Measurements from ENCODE around the gene RAB7A. TPM values are rescaled to one million over a fixed set of nuclear protein-coding genes. Genes with fewer than 3 reads are reported as not detected.

The RAB7A gene
- total RNA-seq, 4 donors from 2014 or later = 120 to 154 (median 133) TPM

DNA sequence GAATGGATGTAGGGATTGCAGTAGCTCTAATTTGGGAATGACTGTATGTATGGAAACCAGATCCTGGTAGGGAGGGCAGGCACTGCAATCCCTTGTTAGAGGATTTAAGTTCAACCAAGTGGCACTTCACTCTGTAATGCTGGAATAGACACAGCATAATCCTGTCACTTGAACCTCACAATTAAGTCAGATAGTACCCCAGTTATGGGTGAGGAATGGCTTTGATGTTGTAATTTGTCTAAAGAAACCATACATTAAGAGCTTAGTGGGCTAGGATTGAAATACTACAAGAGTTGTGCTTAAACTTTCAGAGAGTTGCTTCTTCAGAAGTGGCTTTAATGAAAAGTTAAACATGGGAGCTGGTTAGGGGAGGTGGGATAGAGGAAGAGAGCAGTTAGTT lies 9.3 kb downstream of the RAB7A start:
- Histone ChIP-seq H3K27me3 (no peaks in the 10 kb centered on the region), H3K9me3 (no peaks in the 10 kb centered on the region), H3K27ac (no peak overlapping the region), H3K4me3 (no peak overlapping the region), H3K36me3 (peaks cover 6% of the 10 kb centered on the region), H3K4me1 (peaks cover 57% of the 10 kb centered on the region)
- no peak for TF ChIP-seq POLR2A (IDR thresholded peaks at IDR 0.05)
- TF ChIP-seq POLR2AphosphoS5 (IDR thresholded peaks at IDR 0.05) = no peak
- TF ChIP-seq EP300 (IDR thresholded peaks at IDR 0.05) = no peak
- TF ChIP-seq, protein P1, sequence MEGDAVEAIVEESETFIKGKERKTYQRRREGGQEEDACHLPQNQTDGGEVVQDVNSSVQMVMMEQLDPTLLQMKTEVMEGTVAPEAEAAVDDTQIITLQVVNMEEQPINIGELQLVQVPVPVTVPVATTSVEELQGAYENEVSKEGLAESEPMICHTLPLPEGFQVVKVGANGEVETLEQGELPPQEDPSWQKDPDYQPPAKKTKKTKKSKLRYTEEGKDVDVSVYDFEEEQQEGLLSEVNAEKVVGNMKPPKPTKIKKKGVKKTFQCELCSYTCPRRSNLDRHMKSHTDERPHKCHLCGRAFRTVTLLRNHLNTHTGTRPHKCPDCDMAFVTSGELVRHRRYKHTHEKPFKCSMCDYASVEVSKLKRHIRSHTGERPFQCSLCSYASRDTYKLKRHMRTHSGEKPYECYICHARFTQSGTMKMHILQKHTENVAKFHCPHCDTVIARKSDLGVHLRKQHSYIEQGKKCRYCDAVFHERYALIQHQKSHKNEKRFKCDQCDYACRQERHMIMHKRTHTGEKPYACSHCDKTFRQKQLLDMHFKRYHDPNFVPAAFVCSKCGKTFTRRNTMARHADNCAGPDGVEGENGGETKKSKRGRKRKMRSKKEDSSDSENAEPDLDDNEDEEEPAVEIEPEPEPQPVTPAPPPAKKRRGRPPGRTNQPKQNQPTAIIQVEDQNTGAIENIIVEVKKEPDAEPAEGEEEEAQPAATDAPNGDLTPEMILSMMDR (IDR thresholded peaks at IDR 0.05) = no peak
- no peak for DNase-seq (ENCODE audit: low spot score in 2 of 2)

DNA sequence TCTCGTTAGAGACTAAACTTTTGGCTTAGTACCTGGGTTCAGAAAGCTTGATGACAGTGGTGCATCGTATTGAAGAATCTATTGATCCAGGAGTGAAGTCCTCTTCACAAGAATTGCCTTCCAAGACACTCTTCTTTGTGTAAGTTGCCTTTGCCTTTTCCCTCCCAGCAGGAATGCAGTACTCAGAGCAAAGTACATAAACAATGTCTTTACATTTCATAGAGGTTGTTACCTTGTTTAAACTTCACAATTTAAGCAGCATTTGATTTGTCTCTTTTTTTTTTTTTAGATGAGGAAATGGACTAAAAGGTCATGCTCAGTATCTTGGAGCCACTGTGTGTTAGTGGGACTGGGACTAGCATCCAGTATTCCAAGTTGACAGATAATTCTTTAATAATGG lies 9.9 kb downstream of the RAB7A start:
- WGBS = 59% methylated on average over 2 of the region's 2 CpGs
- DNase-seq (ENCODE audit: low spot score in 2 of 2) = no peak
- Histone ChIP-seq H3K4me1 (peaks cover 51% of the 10 kb centered on the region), H3K27me3 (no peaks in the 10 kb centered on the region), H3K36me3 (peaks cover 6% of the 10 kb centered on the region), H3K9me3 (no peaks in the 10 kb centered on the region), H3K27ac (no peak overlapping the region), H3K4me3 (no peak overlapping the region)
- no peak for TF ChIP-seq POLR2A (IDR thresholded peaks at IDR 0.05)
- no peak for TF ChIP-seq EP300 (IDR thresholded peaks at IDR 0.05)
- TF ChIP-seq POLR2AphosphoS5 (IDR thresholded peaks at IDR 0.05) = no peak
- TF ChIP-seq, protein P1 (IDR thresholded peaks at IDR 0.05) = no peak

DNA sequence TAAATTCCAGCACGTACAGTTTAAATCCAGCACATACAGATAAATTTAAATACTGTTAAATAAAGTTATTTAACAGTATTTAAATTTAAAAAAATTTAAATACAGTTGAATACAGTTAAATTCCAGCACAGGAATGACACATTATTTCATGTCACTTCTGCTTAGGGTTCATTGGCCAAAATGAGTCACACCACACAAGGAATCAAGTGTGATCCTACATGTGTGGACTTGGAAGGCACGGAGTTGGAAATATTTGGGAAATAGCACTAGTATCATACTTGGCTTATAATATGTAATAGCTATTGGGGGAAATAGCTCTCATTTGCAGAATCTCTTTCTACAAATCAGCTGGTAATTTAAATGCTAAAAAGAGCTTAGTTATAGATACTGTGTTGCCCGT lies 10.6 kb downstream of the RAB7A start:
- WGBS = 52% methylated on average over 3 of the region's 3 CpGs
- peaks cover 44% of the 10 kb centered on the region for H3K4me1 ChIP-seq
- peaks cover 6% of the 10 kb centered on the region for H3K36me3 ChIP-seq
- no peaks in the 10 kb centered on the region for H3K9me3 ChIP-seq
- no peaks in the 10 kb centered on the region for H3K27me3 ChIP-seq
- no peak overlapping the region for H3K4me3 ChIP-seq
- H3K27ac ChIP-seq = no peak overlapping the region
- TF ChIP-seq POLR2AphosphoS5 (IDR thresholded peaks at IDR 0.05) = no peak
- DNase-seq (ENCODE audit: low spot score in 2 of 2) = no peak

DNA sequence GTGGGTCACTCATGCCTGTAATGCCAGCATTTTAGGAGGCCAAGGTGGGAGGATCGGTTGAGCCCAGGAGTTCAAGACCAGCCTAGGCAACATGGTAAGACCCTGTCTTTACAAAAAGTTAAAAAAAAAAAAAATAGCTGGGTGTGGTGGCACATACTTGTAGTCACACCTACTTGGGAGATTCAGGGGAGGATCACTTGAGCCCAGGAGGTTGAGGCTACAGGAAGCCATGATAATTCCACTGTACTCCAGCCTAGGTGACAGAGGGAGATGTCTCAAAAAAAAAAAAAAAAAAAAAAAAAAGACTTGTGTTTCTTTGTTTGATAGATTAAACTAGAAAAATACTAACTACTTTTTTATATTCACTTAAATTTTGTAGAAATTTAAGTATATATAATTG lies 14.6 kb downstream of the RAB7A start:
- Histone ChIP-seq H3K27me3 (no peaks in the 10 kb centered on the region), H3K9me3 (no peaks in the 10 kb centered on the region), H3K4me1 (peaks cover 11% of the 10 kb centered on the region), H3K27ac (no peak overlapping the region), H3K36me3 (peaks cover 20% of the 10 kb centered on the region), H3K4me3 (no peak overlapping the region)
- no peak for DNase-seq (ENCODE audit: low spot score in 2 of 2)
- WGBS = 97% methylated on average over 1 of the region's 1 CpG
- TF ChIP-seq EP300 (IDR thresholded peaks at IDR 0.05) (no peak), POLR2A (IDR thresholded peaks at IDR 0.05) (no peak), POLR2AphosphoS5 (IDR thresholded peaks at IDR 0.05) (no peak)
- TF ChIP-seq, protein P1 (IDR thresholded peaks at IDR 0.05) = no peak

DNA sequence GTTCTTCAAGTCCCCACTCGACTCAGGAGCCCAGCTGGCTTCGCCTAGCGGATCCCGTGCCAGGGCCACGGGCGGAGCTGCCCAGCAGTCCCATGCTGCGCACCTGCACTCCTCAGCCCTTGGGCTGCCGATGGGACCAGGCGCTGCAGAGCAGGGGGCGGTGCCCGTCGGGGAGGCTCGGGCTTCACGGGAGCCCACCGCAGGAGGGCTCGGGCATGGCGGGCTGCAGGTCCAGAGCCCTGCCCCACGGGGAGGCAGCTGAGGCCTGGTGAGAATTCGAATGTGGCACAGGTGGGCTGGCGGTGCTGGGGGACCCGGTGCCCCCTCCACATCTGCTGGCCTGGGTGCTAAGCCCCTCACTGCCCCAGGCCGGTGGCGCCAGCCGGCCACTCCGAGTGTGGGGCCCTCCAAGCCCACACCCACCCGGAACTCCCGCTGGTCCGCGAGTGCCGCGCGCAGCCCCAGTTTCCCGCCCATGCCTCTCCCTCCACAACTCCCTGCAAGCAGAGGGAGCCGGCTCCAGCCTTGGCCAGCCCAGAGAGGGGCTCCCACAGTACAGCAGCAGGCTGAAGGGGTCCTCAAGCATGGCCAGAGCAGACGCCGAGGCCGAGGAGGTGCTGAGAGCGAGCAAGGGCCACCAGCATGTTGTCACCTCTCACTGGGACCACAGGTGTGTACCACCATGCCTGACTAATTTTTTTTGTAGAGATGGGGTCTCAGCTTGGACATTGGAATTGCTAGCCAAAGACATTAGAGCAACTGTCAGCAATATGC lies 17.0 kb downstream of the RAB7A start:
- no peak for DNase-seq (ENCODE audit: low spot score in 2 of 2)
- H3K4me1 ChIP-seq = no peaks in the 10 kb centered on the region
- 100% methylated on average over 4 of the region's 38 CpGs for WGBS
- TF ChIP-seq, protein P1 (IDR thresholded peaks at IDR 0.05) = no peak
- TF ChIP-seq POLR2AphosphoS5 (IDR thresholded peaks at IDR 0.05) = no peak
- no peak for TF ChIP-seq POLR2A (IDR thresholded peaks at IDR 0.05)
- TF ChIP-seq EP300 (IDR thresholded peaks at IDR 0.05) = no peak
- no peaks in the 10 kb centered on the region for H3K9me3 ChIP-seq
- no peak overlapping the region for H3K4me3 ChIP-seq
- no peak overlapping the region for H3K27ac ChIP-seq
- peaks cover 28% of the 10 kb centered on the region for H3K36me3 ChIP-seq
- H3K27me3 ChIP-seq = no peaks in the 10 kb centered on the region
